ENCODE measurements around the gene IGLL1.
A peak's percentile ranks its signal among the peaks of the same experiment; 100 is the strongest.
"Not testable (repeated sequence)": the region's sequence is repeated elsewhere in the genome, so short reads cannot be mapped to it uniquely, and the experiment has no call there.

IGLL1 gene

DNA sequence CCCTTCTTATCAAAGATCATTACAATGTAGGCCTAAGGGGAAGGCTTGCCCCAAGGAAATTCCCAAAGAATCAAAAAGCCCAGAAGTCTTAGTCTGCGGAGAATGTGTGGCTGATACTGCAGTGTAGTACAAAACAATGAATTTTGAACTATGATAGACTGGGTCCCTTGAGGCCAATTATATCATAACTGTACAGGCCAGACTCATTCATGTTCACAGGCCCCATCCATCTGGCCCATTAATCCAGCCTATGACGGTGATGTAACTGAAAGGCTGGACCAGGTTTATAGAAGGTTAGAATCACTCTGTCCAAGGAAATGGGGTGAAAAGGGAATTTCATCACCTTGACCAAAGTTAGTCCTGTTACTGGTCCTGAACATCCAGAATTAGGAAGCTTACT, 35.2 kb downstream of the IGLL1 start:
- DNase-seq (ENCODE audit: low read depth) = no peak
- TF ChIP-seq, protein P1, sequence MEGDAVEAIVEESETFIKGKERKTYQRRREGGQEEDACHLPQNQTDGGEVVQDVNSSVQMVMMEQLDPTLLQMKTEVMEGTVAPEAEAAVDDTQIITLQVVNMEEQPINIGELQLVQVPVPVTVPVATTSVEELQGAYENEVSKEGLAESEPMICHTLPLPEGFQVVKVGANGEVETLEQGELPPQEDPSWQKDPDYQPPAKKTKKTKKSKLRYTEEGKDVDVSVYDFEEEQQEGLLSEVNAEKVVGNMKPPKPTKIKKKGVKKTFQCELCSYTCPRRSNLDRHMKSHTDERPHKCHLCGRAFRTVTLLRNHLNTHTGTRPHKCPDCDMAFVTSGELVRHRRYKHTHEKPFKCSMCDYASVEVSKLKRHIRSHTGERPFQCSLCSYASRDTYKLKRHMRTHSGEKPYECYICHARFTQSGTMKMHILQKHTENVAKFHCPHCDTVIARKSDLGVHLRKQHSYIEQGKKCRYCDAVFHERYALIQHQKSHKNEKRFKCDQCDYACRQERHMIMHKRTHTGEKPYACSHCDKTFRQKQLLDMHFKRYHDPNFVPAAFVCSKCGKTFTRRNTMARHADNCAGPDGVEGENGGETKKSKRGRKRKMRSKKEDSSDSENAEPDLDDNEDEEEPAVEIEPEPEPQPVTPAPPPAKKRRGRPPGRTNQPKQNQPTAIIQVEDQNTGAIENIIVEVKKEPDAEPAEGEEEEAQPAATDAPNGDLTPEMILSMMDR (conservative IDR thresholded peaks at IDR 0.05; ENCODE audit: control insufficient read depth, insufficient read depth, low read depth, low read length) = no peak
- no peak overlapping the region for H3K4me3 ChIP-seq (ENCODE audit: control insufficient read depth, low read depth, low read length)

DNA sequence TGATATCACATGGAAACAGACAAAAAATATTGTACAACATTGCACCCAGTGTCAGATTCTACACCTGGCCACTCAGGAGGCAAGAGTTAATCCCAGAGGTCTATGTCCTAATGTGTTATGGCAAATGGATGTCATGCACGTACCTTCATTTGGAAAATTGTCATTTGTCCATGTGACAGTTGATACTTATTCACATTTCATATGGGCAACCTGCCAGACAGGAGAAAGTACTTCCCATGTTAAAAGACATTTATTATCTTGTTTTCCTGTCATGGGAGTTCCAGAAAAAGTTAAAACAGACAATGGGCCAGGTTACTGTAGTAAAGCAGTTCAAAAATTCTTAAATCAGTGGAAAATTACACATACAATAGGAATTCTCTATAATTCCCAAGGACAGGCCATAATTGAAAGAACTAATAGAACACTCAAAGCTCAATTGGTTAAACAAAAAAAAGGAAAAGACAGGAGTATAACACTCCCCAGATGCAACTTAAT, 36.5 kb downstream of the IGLL1 start:
- not testable (repeated sequence) for DNase-seq (ENCODE audit: low read depth); H3K4me3 ChIP-seq (ENCODE audit: control insufficient read depth, low read depth, low read length)

DNA sequence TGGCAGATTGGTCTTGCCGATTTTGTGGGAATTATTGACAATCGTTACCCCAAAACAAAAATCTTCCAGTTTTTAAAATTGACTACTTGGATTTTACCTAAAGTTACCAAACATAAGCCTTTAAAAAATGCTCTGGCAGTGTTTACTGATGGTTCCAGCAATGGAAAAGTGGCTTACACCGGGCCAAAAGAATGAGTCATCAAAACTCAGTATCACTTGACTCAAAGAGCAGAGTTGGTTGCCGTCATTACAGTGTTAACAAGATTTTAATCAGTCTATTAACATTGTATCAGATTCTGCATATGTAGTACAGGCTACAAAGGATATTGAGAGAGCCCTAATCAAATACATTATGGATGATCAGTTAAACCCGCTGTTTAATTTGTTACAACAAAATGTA, 37.2 kb downstream of the IGLL1 start:
- peak; percentile 39 for DNase-seq (ENCODE audit: low read depth)

DNA sequence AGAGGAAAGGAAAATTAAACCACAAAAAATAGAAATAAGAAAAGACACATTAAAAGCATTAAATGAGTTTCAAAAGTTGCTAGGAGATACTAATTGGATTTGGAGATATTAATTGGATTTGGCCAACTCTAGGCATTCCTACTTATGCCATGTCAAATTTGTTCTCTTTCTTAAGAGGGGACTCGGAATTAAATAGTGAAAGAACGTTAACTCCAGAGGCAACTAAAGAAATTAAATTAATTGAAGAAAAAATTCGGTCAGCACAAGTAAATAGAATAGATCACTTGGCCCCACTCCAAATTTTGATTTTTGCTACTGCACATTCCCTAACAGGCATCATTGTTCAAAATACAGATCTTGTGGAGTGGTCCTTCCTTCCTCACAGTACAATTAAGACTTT, 37.7 kb downstream of the IGLL1 start:
- DNase-seq (ENCODE audit: low read depth); H3K4me3 ChIP-seq (ENCODE audit: control insufficient read depth, low read depth, low read length): not testable (repeated sequence)

More for the DNA sequence above, 37.2 kb downstream of the IGLL1 start:
- TF ChIP-seq, protein P1 (conservative IDR thresholded peaks at IDR 0.05; ENCODE audit: control insufficient read depth, insufficient read depth, low read depth, low read length) = no peak
- H3K4me3 ChIP-seq (ENCODE audit: control insufficient read depth, low read depth, low read length) = no peak overlapping the region

DNA sequence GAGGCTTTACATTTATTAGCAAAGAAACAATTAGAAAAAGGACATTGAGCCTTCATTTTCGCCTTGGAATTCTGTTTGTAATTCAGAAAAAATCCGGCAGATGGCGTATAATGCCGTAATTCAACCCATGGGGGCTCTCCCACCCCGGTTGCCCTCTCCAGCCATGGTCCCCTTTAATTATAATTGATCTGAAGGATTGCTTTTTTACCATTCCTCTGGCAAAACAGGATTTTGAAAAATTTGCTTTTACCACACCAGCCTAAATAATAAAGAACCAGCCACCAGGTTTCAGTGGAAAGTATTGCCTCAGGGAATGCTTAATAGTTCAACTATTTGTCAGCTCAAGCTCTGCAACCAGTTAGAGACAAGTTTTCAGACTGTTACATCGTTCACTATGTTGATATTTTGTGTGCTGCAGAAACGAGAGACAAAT, 38.2 kb downstream of the IGLL1 start:
- not testable (repeated sequence) for DNase-seq (ENCODE audit: low read depth); H3K4me3 ChIP-seq (ENCODE audit: control insufficient read depth, low read depth, low read length)
- TF ChIP-seq, protein P1 (conservative IDR thresholded peaks at IDR 0.05; ENCODE audit: control insufficient read depth, insufficient read depth, low read depth, low read length) = peak; percentile 45

DNA sequence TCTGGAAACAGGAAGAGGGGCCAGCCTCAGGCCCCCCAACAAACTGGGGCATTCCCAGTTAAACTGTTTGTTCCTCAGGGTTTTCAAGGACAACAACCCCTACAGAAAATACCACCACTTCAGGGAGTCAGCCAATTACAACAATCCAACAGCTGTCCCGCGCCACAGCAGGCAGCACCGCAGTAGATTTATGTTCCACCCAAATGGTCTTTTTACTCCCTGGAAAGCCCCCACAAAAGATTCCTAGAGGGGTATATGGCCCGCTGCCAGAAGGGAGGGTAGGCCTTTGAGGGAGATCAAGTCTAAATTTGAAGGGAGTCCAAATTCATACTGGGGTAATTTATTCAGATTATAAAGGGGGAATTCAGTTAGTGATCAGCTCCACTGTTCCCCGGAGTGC, 39.3 kb downstream of the IGLL1 start:
- not testable (repeated sequence) for DNase-seq (ENCODE audit: low read depth); H3K4me3 ChIP-seq (ENCODE audit: control insufficient read depth, low read depth, low read length)

DNA sequence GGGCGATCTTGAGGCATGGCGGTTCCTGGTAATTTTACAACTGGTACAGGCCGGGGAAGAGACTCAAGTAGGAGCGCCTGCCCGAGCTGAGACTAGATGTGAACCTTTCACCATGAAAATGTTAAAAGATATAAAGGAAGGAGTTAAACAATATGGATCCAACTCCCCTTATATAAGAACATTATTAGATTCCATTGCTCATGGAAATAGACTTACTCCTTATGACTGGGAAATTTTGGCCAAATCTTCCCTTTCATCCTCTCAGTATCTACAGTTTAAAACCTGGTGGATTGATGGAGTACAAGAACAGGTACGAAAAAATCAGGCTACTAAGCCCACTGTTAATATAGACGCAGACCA, 40.3 kb downstream of the IGLL1 start:
- H3K4me3 ChIP-seq (ENCODE audit: control insufficient read depth, low read depth, low read length); DNase-seq (ENCODE audit: low read depth): not testable (repeated sequence)

DNA sequence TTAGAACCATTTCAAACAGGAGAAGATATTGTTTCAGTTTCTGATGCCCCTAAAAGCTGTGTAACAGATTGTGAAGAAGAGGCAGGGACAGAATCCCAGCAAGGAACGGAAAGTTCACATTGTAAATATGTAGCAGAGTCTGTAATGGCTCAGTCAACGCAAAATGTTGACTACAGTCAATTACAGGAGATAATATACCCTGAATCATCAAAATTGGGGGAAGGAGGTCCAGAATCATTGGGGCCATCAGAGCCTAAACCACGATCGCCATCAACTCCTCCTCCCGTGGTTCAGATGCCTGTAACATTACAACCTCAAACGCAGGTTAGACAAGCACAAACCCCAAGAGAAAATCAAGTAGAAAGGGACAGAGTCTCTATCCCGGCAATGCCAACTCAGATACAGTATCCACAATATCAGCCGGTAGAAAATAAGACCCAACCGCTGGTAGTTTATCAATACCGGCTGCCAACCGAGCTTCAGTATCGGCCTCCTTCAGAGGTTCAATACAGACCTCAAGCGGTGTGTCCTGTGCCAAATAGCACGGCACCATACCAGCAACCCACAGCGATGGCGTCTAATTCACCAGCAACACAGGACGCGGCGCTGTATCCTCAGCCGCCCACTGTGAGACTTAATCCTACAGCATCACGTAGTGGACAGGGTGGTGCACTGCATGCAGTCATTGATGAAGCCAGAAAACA, 40.8 kb downstream of the IGLL1 start:
- TF ChIP-seq, protein P1 (conservative IDR thresholded peaks at IDR 0.05; ENCODE audit: control insufficient read depth, insufficient read depth, low read depth, low read length) = peak; percentile 75

DNA sequence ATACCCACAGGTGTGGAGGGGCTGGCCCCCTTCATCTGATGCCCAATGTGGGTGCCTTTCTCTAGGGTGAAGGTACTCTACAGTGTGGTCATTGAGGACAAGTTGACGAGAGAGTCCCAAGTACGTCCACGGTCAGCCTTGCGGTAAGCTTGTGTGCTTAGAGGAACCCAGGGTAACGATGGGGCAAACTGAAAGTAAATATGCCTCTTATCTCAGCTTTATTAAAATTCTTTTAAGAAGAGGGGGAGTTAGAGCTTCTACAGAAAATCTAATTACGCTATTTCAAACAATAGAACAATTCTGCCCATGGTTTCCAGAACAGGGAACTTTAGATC, 41.4 kb downstream of the IGLL1 start:
- not testable (repeated sequence) for H3K4me3 ChIP-seq (ENCODE audit: control insufficient read depth, low read depth, low read length); DNase-seq (ENCODE audit: low read depth)

More for the DNA sequence above, 40.8 kb downstream of the IGLL1 start:
- no peak overlapping the region for H3K4me3 ChIP-seq (ENCODE audit: control insufficient read depth, low read depth, low read length)
- DNase-seq (ENCODE audit: low read depth) = peak; percentile 78

DNA sequence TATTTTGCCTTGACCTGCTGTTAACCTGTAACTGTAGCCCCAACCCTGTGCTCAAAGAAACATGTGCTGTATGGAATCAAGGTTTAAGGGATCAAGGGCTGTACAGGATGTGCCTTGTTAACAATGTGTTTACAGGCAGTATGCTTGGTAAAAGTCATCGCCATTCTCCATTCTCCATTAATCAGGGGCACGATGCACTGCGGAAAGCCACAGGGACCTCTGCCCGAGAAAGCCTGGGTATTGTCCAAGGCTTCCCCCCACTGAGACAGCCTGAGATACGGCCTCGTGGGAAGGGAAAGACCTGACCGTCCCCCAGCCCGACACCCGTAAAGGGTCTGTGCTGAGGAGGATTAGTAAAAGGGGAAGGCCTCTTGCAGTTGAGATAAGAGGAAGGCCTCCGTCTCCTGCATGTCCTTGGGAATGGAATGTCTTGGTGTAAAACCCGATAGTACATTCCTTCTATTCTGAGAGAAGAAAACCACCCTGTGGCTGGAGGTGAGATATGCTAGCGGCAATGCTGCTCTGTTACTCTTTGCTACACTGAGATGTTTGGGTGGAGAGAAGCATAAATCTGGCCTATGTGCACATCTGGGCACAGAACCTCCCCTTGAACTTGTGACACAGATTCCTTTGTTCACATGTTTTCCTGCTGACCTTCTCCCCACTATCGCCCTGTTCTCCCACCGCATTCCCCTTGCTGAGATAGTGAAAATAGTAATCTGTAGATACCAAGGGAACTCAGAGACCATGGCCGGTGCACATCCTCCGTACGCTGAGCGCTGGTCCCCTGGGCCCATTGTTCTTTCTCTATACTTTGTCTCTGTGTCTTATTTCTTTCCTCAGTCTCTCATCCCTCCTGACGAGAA, 42.0 kb downstream of the IGLL1 start:
- not testable (repeated sequence) for DNase-seq (ENCODE audit: low read depth); H3K4me3 ChIP-seq (ENCODE audit: control insufficient read depth, low read depth, low read length)
